ENCODE measurements around the gene PLCL2.

PLCL2 gene

GRCh38 chr3:16904423-16905417 lies 20.0 kb downstream of the PLCL2 start:
- TF ChIP-seq ZFX (IDR thresholded peaks at IDR 0.05; ENCODE audit: borderline replicate concordance) (no peak), CTCF (IDR thresholded peaks at IDR 0.05) (no peak)
- no peak overlapping the region for H3K27ac ChIP-seq

GRCh38 chr3:16905704-16906103 lies 20.9 kb downstream of the PLCL2 start:
- H3K27ac ChIP-seq: no peak overlapping the region
- no peak for TF ChIP-seq CTCF (IDR thresholded peaks at IDR 0.05)
- TF ChIP-seq ZFX (IDR thresholded peaks at IDR 0.05; ENCODE audit: borderline replicate concordance): no peak

GRCh38 chr3:16906682-16907081 lies 21.9 kb downstream of the PLCL2 start:
- H3K27ac ChIP-seq: no peak overlapping the region
- TF ChIP-seq CTCF (IDR thresholded peaks at IDR 0.05) (no peak), ZFX (IDR thresholded peaks at IDR 0.05; ENCODE audit: borderline replicate concordance) (no peak)

- H3K27ac ChIP-seq: no peak overlapping the region
- TF ChIP-seq CTCF (IDR thresholded peaks at IDR 0.05) (no peak), ZFX (IDR thresholded peaks at IDR 0.05; ENCODE audit: borderline replicate concordance) (no peak)
Observed at GRCh38 chr3:16907243-16907642, 22.5 kb downstream of the PLCL2 start.

- TF ChIP-seq CTCF (IDR thresholded peaks at IDR 0.05) (no peak), ZFX (IDR thresholded peaks at IDR 0.05; ENCODE audit: borderline replicate concordance) (no peak)
- H3K27ac ChIP-seq: no peak overlapping the region
Observed at GRCh38 chr3:16908016-16908807, 23.5 kb downstream of the PLCL2 start.

GRCh38 chr3:16908896-16909295 lies 24.1 kb downstream of the PLCL2 start:
- H3K27ac ChIP-seq: no peak overlapping the region
- TF ChIP-seq ZFX (IDR thresholded peaks at IDR 0.05; ENCODE audit: borderline replicate concordance): no peak
- TF ChIP-seq CTCF (IDR thresholded peaks at IDR 0.05): no peak
